ENCODE data around the gene B4GAT1.
"Not testable (repeated sequence)": the region's sequence is repeated elsewhere in the genome, so short reads cannot be mapped to it uniquely, and the experiment has no call there.

B4GAT1 gene

GRCh38 chr11:66326261-66327111, 20.9 kb downstream of the B4GAT1 start:
- no peak for DNase-seq (ENCODE audit: low read depth in 2 of 3, low spot score in 1 of 3)

- no peak for DNase-seq (ENCODE audit: low read depth in 2 of 3, low spot score in 1 of 3)
Observed at GRCh38 chr11:66325263-66325671, 22.2 kb downstream of the B4GAT1 start.

GRCh38 chr11:66324664-66325063, 22.8 kb downstream of the B4GAT1 start:
- no peak for DNase-seq (ENCODE audit: low read depth in 2 of 3, low spot score in 1 of 3)

- DNase-seq (ENCODE audit: low read depth in 2 of 3, low spot score in 1 of 3): no peak
Observed at GRCh38 chr11:66323684-66324083, 23.7 kb downstream of the B4GAT1 start.

GRCh38 chr11:66322732-66323427, 24.5 kb downstream of the B4GAT1 start:
- DNase-seq (ENCODE audit: low read depth in 2 of 3, low spot score in 1 of 3): no peak

- DNase-seq (ENCODE audit: low read depth in 2 of 3, low spot score in 1 of 3): no peak
Observed at GRCh38 chr11:66321606-66322005, 25.8 kb downstream of the B4GAT1 start.

GRCh38 chr11:66320748-66321147, 26.7 kb downstream of the B4GAT1 start:
- DNase-seq (ENCODE audit: low read depth in 2 of 3, low spot score in 1 of 3): not testable (repeated sequence)

- DNase-seq (ENCODE audit: low read depth in 2 of 3, low spot score in 1 of 3): not testable (repeated sequence)
Observed at GRCh38 chr11:66320289-66320688, 27.1 kb downstream of the B4GAT1 start.

- DNase-seq (ENCODE audit: low read depth in 2 of 3, low spot score in 1 of 3): no peak
Observed at GRCh38 chr11:66318600-66318970, 28.8 kb downstream of the B4GAT1 start.

- no peak for DNase-seq (ENCODE audit: low read depth in 2 of 3, low spot score in 1 of 3)
Observed at GRCh38 chr11:66317723-66318599, 29.5 kb downstream of the B4GAT1 start.

- DNase-seq (ENCODE audit: low read depth in 2 of 3, low spot score in 1 of 3): no peak
Observed at GRCh38 chr11:66317322-66317722, 30.1 kb downstream of the B4GAT1 start.

- DNase-seq (ENCODE audit: low read depth in 2 of 3, low spot score in 1 of 3): no peak
Observed at GRCh38 chr11:66316849-66317251, 30.6 kb downstream of the B4GAT1 start, which contains the start of gene CD248. Gene CD248, minus strand, starts transcription at chr11:66317044. Its CDS starts 17 bp downstream, at chr11:66317027.

GRCh38 chr11:66315921-66316811, 31.3 kb downstream of the B4GAT1 start:
- DNase-seq (ENCODE audit: low read depth in 2 of 3, low spot score in 1 of 3): no peak

- no peak for DNase-seq (ENCODE audit: low read depth in 2 of 3, low spot score in 1 of 3)
Observed at GRCh38 chr11:66315498-66315885, 31.9 kb downstream of the B4GAT1 start.

GRCh38 chr11:66314561-66315497, 32.6 kb downstream of the B4GAT1 start:
- DNase-seq (ENCODE audit: low read depth in 2 of 3, low spot score in 1 of 3): no peak

GRCh38 chr11:66314186-66314501, 33.3 kb downstream of the B4GAT1 start:
- DNase-seq (ENCODE audit: low read depth in 2 of 3, low spot score in 1 of 3): no peak

GRCh38 chr11:66313321-66314185, 33.9 kb downstream of the B4GAT1 start:
- no peak for DNase-seq (ENCODE audit: low read depth in 2 of 3, low spot score in 1 of 3)

GRCh38 chr11:66312549-66313320, 34.7 kb downstream of the B4GAT1 start:
- peak; percentile 89 to 95 (median 93) for DNase-seq (ENCODE audit: low read depth in 2 of 3, low spot score in 1 of 3)

Data from stimulated activated CD4-positive, alpha-beta T cell treated with anti-CD3 and anti-CD28 coated beads, Interleukin-12 subunit alpha, Interleukin-12 subunit beta, amount 100 ng/mL, for 48 hours (primary cell).